ENCODE measurements around the gene ATXN1.
A peak's percentile ranks its signal among the peaks of the same experiment; 100 is the strongest.
"Not testable (repeated sequence)": the region's sequence is repeated elsewhere in the genome, so short reads cannot be mapped to it uniquely, and the experiment has no call there.

ATXN1 gene

GRCh38 chr6:16613504-16613903, 147.8 kb downstream of the ATXN1 start:
- not testable (repeated sequence) for H3K4me1 ChIP-seq (ENCODE audit: control insufficient read depth in 1 of 2, insufficient read depth in 2 of 2, low read length in 2 of 2); H3K4me3 ChIP-seq (ENCODE audit: low read depth in 1 of 2, low read length in 2 of 2); H3K9me3 ChIP-seq (ENCODE audit: control insufficient read depth in 1 of 2, low read length in 2 of 2); H3K27me3 ChIP-seq (ENCODE audit: low read depth, low read length); H3K36me3 ChIP-seq (ENCODE audit: control insufficient read depth in 1 of 2, insufficient read depth in 2 of 2, low read length in 2 of 2); H3K27ac ChIP-seq (ENCODE audit: low read length)

- Histone ChIP-seq H3K4me1 (ENCODE audit: control insufficient read depth in 1 of 2, insufficient read depth in 2 of 2, low read length in 2 of 2) (no peaks in the 10 kb centered on the region), H3K27ac (ENCODE audit: low read length) (no peak overlapping the region), H3K4me3 (ENCODE audit: low read depth in 1 of 2, low read length in 2 of 2) (no peak overlapping the region), H3K36me3 (ENCODE audit: control insufficient read depth in 1 of 2, insufficient read depth in 2 of 2, low read length in 2 of 2) (peaks cover 0 to 8% of the 10 kb centered on the region in 2 donors), H3K27me3 (ENCODE audit: low read depth, low read length) (no peaks in the 10 kb centered on the region), H3K9me3 (ENCODE audit: control insufficient read depth in 1 of 2, low read length in 2 of 2) (no peaks in the 10 kb centered on the region)
Measured at GRCh38 chr6:16608444-16608843, 152.8 kb downstream of the ATXN1 start.

GRCh38 chr6:16602035-16602434, 159.2 kb downstream of the ATXN1 start:
- no peak overlapping the region for H3K27ac ChIP-seq (ENCODE audit: low read length)
- H3K27me3 ChIP-seq (ENCODE audit: low read depth, low read length) = no peaks in the 10 kb centered on the region
- no peaks in the 10 kb centered on the region for H3K4me1 ChIP-seq (ENCODE audit: control insufficient read depth in 1 of 2, insufficient read depth in 2 of 2, low read length in 2 of 2)
- H3K4me3 ChIP-seq (ENCODE audit: low read depth in 1 of 2, low read length in 2 of 2) = no peak overlapping the region
- no peaks in the 10 kb centered on the region for H3K9me3 ChIP-seq (ENCODE audit: control insufficient read depth in 1 of 2, low read length in 2 of 2)
- peaks cover 0 to 13% of the 10 kb centered on the region in 2 donors for H3K36me3 ChIP-seq (ENCODE audit: control insufficient read depth in 1 of 2, insufficient read depth in 2 of 2, low read length in 2 of 2)

DNA sequence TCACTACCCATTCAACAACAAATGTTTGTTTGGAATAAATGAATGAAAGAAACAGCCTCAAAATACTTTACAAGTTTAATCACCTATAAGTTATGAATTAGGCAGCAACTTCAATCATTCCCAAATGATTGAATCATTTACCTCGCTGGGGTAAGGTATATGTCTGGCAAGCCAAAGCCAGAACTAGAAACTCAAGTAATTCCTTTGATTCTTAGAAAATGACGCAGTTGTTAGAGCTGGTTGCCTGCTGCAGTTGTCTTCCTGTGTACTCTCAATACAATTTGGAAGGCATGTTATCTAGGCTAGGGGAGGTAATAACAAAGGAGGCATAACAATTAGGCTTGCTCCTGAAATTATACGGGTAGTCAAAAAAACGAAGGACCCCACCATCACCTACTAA, 160.6 kb downstream of the ATXN1 start:
- Histone ChIP-seq H3K27me3 (ENCODE audit: low read depth, low read length) (no peaks in the 10 kb centered on the region), H3K4me1 (ENCODE audit: control insufficient read depth in 1 of 2, insufficient read depth in 2 of 2, low read length in 2 of 2) (no peaks in the 10 kb centered on the region), H3K9me3 (ENCODE audit: control insufficient read depth in 1 of 2, low read length in 2 of 2) (no peaks in the 10 kb centered on the region), H3K36me3 (ENCODE audit: control insufficient read depth in 1 of 2, insufficient read depth in 2 of 2, low read length in 2 of 2) (peaks cover 0 to 18% of the 10 kb centered on the region in 2 donors), H3K27ac (ENCODE audit: low read length) (no peak overlapping the region), H3K4me3 (ENCODE audit: low read depth in 1 of 2, low read length in 2 of 2) (no peak overlapping the region)

- no peak overlapping the region for H3K4me3 ChIP-seq (ENCODE audit: low read depth in 1 of 2, low read length in 2 of 2)
- peaks cover 0 to 18% of the 10 kb centered on the region in 2 donors for H3K36me3 ChIP-seq (ENCODE audit: control insufficient read depth in 1 of 2, insufficient read depth in 2 of 2, low read length in 2 of 2)
- H3K27me3 ChIP-seq (ENCODE audit: low read depth, low read length) = no peaks in the 10 kb centered on the region
- no peaks in the 10 kb centered on the region for H3K9me3 ChIP-seq (ENCODE audit: control insufficient read depth in 1 of 2, low read length in 2 of 2)
- H3K27ac ChIP-seq (ENCODE audit: low read length) = no peak overlapping the region
- no peaks in the 10 kb centered on the region for H3K4me1 ChIP-seq (ENCODE audit: control insufficient read depth in 1 of 2, insufficient read depth in 2 of 2, low read length in 2 of 2)
Measured at GRCh38 chr6:16600026-16600425, 161.2 kb downstream of the ATXN1 start.

GRCh38 chr6:16596616-16597331, 164.5 kb downstream of the ATXN1 start:
- H3K4me3 ChIP-seq (ENCODE audit: low read depth in 1 of 2, low read length in 2 of 2) = no peak overlapping the region
- H3K27me3 ChIP-seq (ENCODE audit: low read depth, low read length) = no peaks in the 10 kb centered on the region
- no peaks in the 10 kb centered on the region for H3K4me1 ChIP-seq (ENCODE audit: control insufficient read depth in 1 of 2, insufficient read depth in 2 of 2, low read length in 2 of 2)
- H3K36me3 ChIP-seq (ENCODE audit: control insufficient read depth in 1 of 2, insufficient read depth in 2 of 2, low read length in 2 of 2) = peaks cover 0 to 5% of the 10 kb centered on the region in 2 donors
- no peak overlapping the region for H3K27ac ChIP-seq (ENCODE audit: low read length)
- H3K9me3 ChIP-seq (ENCODE audit: control insufficient read depth in 1 of 2, low read length in 2 of 2) = no peaks in the 10 kb centered on the region

DNA sequence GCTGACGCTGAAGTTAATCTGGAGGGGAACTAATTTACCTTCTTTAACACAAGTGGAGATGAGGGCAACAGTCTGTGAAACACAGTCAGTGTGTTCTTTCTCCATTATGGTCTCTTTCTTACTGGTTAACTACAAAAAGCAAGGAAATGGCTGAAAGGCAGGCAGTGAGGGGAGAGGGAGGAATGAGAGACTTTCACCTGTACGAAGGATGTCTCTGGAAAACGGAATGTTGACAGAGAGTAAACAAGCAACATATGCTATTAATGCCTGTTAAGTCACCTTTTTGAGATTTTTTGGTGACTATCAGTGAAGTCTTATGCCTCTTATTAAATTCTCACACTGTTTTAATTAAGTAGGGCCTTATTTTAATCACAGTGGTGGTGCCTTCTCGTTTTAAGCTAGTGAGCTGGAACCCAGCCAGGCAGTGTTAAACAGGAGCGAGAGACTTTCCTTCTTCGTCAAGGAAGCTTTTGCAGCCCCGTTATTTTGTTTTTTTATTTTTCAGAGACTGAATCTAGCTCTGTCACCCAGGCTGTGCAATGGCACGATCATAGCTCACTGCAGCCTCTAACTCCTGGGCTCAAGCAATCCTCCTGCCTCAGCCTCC, 165.6 kb downstream of the ATXN1 start:
- no peak overlapping the region for H3K27ac ChIP-seq (ENCODE audit: low read length)
- peaks cover 0 to 5% of the 10 kb centered on the region in 2 donors for H3K36me3 ChIP-seq (ENCODE audit: control insufficient read depth in 1 of 2, insufficient read depth in 2 of 2, low read length in 2 of 2)
- no peaks in the 10 kb centered on the region for H3K27me3 ChIP-seq (ENCODE audit: low read depth, low read length)
- H3K4me1 ChIP-seq (ENCODE audit: control insufficient read depth in 1 of 2, insufficient read depth in 2 of 2, low read length in 2 of 2) = no peaks in the 10 kb centered on the region
- no peaks in the 10 kb centered on the region for H3K9me3 ChIP-seq (ENCODE audit: control insufficient read depth in 1 of 2, low read length in 2 of 2)
- H3K4me3 ChIP-seq (ENCODE audit: low read depth in 1 of 2, low read length in 2 of 2) = no peak overlapping the region

DNA sequence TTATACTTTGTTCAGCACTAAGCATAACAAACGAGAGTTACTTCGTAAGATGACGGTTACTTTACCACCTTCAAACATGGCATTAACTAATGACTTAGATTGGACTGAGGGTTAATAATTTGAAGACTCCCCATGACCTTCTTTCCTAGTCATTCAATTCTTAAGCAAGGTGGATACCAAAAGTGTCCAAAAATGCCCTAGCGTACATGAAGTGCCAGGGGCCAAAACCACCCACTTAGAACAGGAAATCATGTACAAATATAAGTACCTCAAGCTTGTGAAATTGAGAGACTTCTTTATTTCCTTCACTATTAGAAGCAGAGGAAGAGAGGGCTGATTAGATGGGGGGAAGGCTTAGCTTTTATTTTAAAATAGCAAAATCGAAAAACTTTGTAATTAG, 166.4 kb downstream of the ATXN1 start:
- Histone ChIP-seq H3K27me3 (ENCODE audit: low read depth, low read length) (no peaks in the 10 kb centered on the region), H3K4me3 (ENCODE audit: low read depth in 1 of 2, low read length in 2 of 2) (no peak overlapping the region), H3K4me1 (ENCODE audit: control insufficient read depth in 1 of 2, insufficient read depth in 2 of 2, low read length in 2 of 2) (no peaks in the 10 kb centered on the region), H3K27ac (ENCODE audit: low read length) (no peak overlapping the region), H3K9me3 (ENCODE audit: control insufficient read depth in 1 of 2, low read length in 2 of 2) (no peaks in the 10 kb centered on the region), H3K36me3 (ENCODE audit: control insufficient read depth in 1 of 2, insufficient read depth in 2 of 2, low read length in 2 of 2) (peaks cover 0 to 5% of the 10 kb centered on the region in 2 donors)

DNA sequence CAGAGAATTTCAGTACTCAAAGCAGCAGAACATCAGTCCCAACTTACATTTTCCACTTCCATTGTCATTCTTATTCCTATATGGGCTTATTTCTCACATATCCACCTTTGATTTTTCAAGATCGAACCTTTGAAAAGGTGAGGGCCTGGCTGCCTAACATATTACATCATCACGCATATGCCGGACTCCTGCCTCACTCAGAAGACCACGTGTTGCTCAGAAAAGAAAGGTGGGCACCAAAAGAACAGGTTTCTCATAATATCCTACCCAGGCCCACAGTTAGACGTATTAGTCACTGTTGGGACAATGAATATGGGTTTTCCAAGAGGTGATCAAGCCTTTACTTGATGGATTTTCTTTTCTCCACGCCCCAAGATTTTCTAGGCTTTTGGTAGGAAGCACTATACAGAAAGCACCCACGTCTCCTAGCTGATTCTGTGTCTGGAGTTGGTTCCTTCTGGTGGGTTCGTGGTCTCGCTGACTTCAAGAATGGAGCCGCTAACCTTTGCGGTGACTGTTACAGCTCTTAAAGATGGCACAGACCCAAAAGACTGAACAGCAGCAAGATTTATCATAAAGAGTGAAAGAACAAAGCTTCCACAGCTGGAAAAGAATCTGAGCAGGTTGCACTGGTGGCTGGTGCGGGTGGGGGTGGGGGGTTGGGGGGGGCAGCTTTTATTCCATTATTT, 168.9 kb downstream of the ATXN1 start:
- Histone ChIP-seq H3K36me3 (ENCODE audit: control insufficient read depth in 1 of 2, insufficient read depth in 2 of 2, low read length in 2 of 2) (peaks cover 0 to 5% of the 10 kb centered on the region in 2 donors), H3K4me3 (ENCODE audit: low read depth in 1 of 2, low read length in 2 of 2) (no peak overlapping the region), H3K4me1 (ENCODE audit: control insufficient read depth in 1 of 2, insufficient read depth in 2 of 2, low read length in 2 of 2) (no peaks in the 10 kb centered on the region), H3K27me3 (ENCODE audit: low read depth, low read length) (no peaks in the 10 kb centered on the region), H3K27ac (ENCODE audit: low read length) (no peak overlapping the region), H3K9me3 (ENCODE audit: control insufficient read depth in 1 of 2, low read length in 2 of 2) (no peaks in the 10 kb centered on the region)

DNA sequence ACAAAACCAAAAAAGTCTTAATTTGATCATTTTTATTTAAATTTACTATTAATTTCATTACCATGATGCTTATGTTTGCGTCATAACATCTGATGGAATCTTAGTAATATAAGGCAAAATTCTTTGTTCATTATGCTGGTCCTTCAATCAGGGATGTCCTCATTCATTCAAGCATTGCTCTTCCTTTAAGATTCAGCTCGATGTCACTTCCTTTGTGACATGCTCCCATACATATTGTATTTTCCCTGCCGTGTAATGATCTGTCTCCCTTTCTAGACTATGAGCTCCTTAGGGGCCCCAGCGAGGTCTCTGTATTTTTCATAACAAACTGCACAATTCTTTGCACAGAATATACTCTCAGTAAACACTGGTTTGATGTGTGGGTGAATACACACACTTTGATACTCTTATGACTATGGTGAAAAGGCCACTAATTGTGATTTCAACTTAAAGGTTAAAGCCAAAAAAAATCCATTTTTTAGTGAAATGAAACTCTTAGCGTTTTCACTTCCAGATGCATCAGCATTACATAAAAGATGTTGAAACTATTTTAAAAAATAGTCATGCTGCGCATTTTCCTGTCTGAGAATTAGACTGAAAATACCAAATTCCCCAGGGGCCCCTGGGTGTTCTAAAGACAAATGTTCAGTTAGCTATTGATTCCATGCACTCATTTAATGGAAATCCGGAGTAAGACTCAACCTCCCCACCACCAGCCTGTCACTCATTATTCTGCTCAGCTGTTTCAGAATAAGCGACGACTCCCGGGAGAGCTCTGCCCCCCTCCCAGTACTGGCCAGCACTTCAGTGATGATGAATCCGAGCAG, 169.7 kb downstream of the ATXN1 start:
- no peak overlapping the region for H3K4me3 ChIP-seq (ENCODE audit: low read depth in 1 of 2, low read length in 2 of 2)
- H3K9me3 ChIP-seq (ENCODE audit: control insufficient read depth in 1 of 2, low read length in 2 of 2) = no peaks in the 10 kb centered on the region
- no peaks in the 10 kb centered on the region for H3K4me1 ChIP-seq (ENCODE audit: control insufficient read depth in 1 of 2, insufficient read depth in 2 of 2, low read length in 2 of 2)
- no peak overlapping the region for H3K27ac ChIP-seq (ENCODE audit: low read length)
- H3K36me3 ChIP-seq (ENCODE audit: control insufficient read depth in 1 of 2, insufficient read depth in 2 of 2, low read length in 2 of 2) = no peaks in the 10 kb centered on the region
- H3K27me3 ChIP-seq (ENCODE audit: low read depth, low read length) = no peaks in the 10 kb centered on the region

GRCh38 chr6:16585805-16586204, 175.5 kb downstream of the ATXN1 start:
- Histone ChIP-seq H3K27ac (ENCODE audit: low read length) (no peak overlapping the region), H3K4me1 (ENCODE audit: control insufficient read depth in 1 of 2, insufficient read depth in 2 of 2, low read length in 2 of 2) (no peaks in the 10 kb centered on the region), H3K36me3 (ENCODE audit: control insufficient read depth in 1 of 2, insufficient read depth in 2 of 2, low read length in 2 of 2) (peaks cover 6 to 10% of the 10 kb centered on the region in 2 donors), H3K4me3 (ENCODE audit: low read depth in 1 of 2, low read length in 2 of 2) (peak overlapping the region in 1 of 2 donors; percentile 33), H3K27me3 (ENCODE audit: low read depth, low read length) (no peaks in the 10 kb centered on the region), H3K9me3 (ENCODE audit: control insufficient read depth in 1 of 2, low read length in 2 of 2) (no peaks in the 10 kb centered on the region)

All from muscle layer of duodenum (tissue), 2 donors.